ENCODE results near the gene LINS1.

The LINS1 gene

GRCh38 chr15:100642213-100642949 lies 40.4 kb upstream of the LINS1 start:
- in situ Hi-C loops (cut with MboI; ENCODE audit: low sequenced_read_pairs, unreplicated experiment) = loop anchor here (25.0 kb wide), 2 partner anchors 370 to 620 kb away; partner anchors contain the start of gene CHSY1
- TF ChIP-seq CTCF (IDR thresholded peaks at IDR 0.05; ENCODE audit: borderline replicate concordance, control extremely low read depth, extremely low read depth, insufficient read depth, missing control alignments) = no peak

DNA sequence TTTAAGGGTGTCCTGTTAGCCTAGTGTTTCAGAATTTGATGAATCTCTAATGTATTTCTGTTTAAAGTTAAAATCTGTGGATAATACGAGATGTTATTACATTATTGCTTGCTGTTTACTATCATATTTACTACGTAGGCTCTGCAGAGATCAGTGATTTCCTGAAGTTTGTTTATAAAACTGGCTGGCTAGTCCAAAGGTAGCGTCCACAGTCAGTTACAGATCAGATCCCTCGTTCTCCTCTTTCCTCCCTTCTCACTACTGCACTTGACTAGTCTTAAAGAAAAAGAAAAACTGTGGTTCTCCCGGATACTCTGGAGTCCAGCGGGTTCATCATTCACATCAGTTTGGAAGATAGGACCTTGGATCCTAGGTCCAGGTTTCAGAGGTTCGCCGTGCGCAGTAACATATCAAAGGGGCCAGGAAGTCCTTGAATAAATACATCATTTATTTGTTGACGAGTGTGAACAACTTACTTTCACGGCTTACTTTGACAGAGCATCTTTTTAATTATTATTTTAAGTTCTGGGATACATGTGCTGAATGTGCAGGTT lies 36.3 kb upstream of the LINS1 start:
- no peak for DNase-seq (ENCODE audit: low spot score)
- in situ Hi-C loops (cut with MboI; ENCODE audit: low sequenced_read_pairs, unreplicated experiment) = loop anchor here (10.0 to 25.0 kb wide), 3 partner anchors 237 to 624 kb away; partner anchors contain the start of genes ALDH1A3 and CHSY1
- no peak for TF ChIP-seq CTCF (IDR thresholded peaks at IDR 0.05; ENCODE audit: borderline replicate concordance, control extremely low read depth, extremely low read depth, insufficient read depth, missing control alignments)

More at GRCh38 chr15:100642213-100642949, 40.4 kb upstream of the LINS1 start:
- DNase-seq (ENCODE audit: low spot score) = no peak

DNA sequence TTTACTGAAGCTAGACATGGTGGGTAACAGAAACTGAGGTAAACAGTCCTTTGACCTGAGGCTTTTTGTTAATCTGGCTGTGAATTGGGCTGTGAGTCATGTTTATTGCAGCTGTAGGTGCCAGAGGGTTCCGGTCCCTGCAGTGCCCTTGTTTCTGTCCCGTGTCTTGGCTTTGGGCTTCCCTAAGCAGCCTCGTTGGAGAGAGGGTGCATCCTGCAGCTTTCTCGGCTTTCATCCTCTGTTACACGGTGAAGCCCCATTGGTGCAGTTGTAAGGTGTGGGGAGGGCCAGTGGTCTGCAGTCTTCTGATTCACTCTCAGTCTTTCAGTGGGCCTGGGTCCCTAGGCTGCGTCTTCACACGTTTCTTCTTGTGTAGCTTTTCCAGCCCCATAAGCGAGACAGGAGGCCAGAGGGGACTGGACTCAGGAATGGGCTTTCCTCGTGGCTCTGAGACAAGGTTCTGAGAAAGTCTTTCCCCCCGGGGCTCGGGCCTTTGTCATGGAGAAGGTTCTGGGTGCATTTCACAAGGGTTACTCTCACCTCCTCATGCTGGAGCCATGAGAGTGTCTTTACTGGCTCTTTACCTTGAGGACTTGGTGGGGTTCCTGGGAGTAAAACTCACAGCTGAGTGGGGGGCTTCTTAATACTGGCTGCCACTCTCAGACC lies 33.6 kb upstream of the LINS1 start:
- no peak for DNase-seq (ENCODE audit: low spot score)
- in situ Hi-C loops (cut with MboI; ENCODE audit: low sequenced_read_pairs, unreplicated experiment) = loop anchor here (10.0 to 25.0 kb wide), 3 partner anchors 239 to 627 kb away; partner anchors contain the start of genes ALDH1A3 and CHSY1
- no peak for TF ChIP-seq CTCF (IDR thresholded peaks at IDR 0.05; ENCODE audit: borderline replicate concordance, control extremely low read depth, extremely low read depth, insufficient read depth, missing control alignments)

GRCh38 chr15:100633763-100634075 lies 31.7 kb upstream of the LINS1 start:
- in situ Hi-C loops (cut with MboI; ENCODE audit: low sequenced_read_pairs, unreplicated experiment) = loop anchor here (10.0 to 25.0 kb wide), 3 partner anchors 241 to 629 kb away; partner anchors contain the start of genes ALDH1A3 and CHSY1
- no peak for DNase-seq (ENCODE audit: low spot score)
- no peak for TF ChIP-seq CTCF (IDR thresholded peaks at IDR 0.05; ENCODE audit: borderline replicate concordance, control extremely low read depth, extremely low read depth, insufficient read depth, missing control alignments)

DNA sequence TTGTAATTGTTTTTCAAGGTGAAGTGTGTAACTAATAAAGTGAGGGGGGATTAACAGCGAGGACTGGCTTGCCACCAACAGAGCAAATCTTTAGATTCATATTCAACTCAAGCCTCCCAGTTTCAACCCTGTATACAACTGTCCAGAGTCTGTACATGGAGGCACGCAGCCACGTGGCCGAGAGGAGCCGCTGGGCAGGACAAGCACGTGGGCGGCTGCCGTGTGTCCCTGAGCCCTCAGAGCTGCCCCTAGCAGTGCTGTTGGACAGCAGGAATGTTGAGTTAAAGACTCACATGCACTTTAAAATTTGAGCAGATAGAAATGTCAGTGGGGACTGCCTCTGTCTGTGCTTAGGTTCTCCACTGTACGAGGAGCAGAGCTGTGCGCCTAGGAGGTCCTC lies 29.8 kb upstream of the LINS1 start:
- in situ Hi-C loops (cut with MboI; ENCODE audit: low sequenced_read_pairs, unreplicated experiment) = loop anchor here (10.0 to 25.0 kb wide), 3 partner anchors 243 to 630 kb away; partner anchors contain the start of genes ALDH1A3 and CHSY1
- no peak for DNase-seq (ENCODE audit: low spot score)
- TF ChIP-seq CTCF (IDR thresholded peaks at IDR 0.05; ENCODE audit: borderline replicate concordance, control extremely low read depth, extremely low read depth, insufficient read depth, missing control alignments) = no peak

GRCh38 chr15:100628746-100629145 lies 26.8 kb upstream of the LINS1 start:
- DNase-seq (ENCODE audit: low spot score) = no peak
- TF ChIP-seq CTCF (IDR thresholded peaks at IDR 0.05; ENCODE audit: borderline replicate concordance, control extremely low read depth, extremely low read depth, insufficient read depth, missing control alignments) = no peak
- in situ Hi-C loops (cut with MboI; ENCODE audit: low sequenced_read_pairs, unreplicated experiment) = loop anchor here (25.0 kb wide), 2 partner anchors 384 to 634 kb away; partner anchors contain the start of gene CHSY1

All from GM13976 (cell line).